KG1 (cell line): Measurements from ENCODE around the gene LAMB2.

Experiments used
- DNase-seq: peaks from one replicate; lab custom pipeline; 2025; lab: John Stamatoyannopoulos, UW

LAMB2 gene

GRCh38 chr3:49132437-49133225 is at the start of gene LAMB2:
Gene LAMB2 (minus strand): TSS chr3:49133050. CDS start chr3:49132867, 183 bp downstream.
- DNase-seq: no peak

- DNase-seq: no peak
Observed at GRCh38 chr3:49181351-49181750, 48.5 kb upstream of the LAMB2 start.

- DNase-seq: no peak
Observed at GRCh38 chr3:49180116-49180515, 47.3 kb upstream of the LAMB2 start.

GRCh38 chr3:49177073-49177472 is 44.2 kb upstream of the LAMB2 start:
- DNase-seq: no peak

- DNase-seq: no peak
Observed at GRCh38 chr3:49175530-49175929, 42.7 kb upstream of the LAMB2 start.

GRCh38 chr3:49174397-49174985 is 41.6 kb upstream of the LAMB2 start:
- no peak for DNase-seq

- DNase-seq: no peak
Observed at GRCh38 chr3:49173792-49174170, 40.9 kb upstream of the LAMB2 start.

- DNase-seq: no peak
Observed at GRCh38 chr3:49173116-49173791, 40.4 kb upstream of the LAMB2 start.

- DNase-seq: no peak
Observed at GRCh38 chr3:49172551-49173041, 39.7 kb upstream of the LAMB2 start.

GRCh38 chr3:49171775-49172500 is 39.1 kb upstream of the LAMB2 start:
- no peak for DNase-seq

- peak; percentile 67 for DNase-seq
Observed at GRCh38 chr3:49171119-49171774, 38.4 kb upstream of the LAMB2 start, which contains the start of gene KLHDC8B. Gene KLHDC8B (plus strand): TSS chr3:49171598. CDS start chr3:49172770, 1,172 bp downstream.

- no peak for DNase-seq
Observed at GRCh38 chr3:49170744-49171118, 37.9 kb upstream of the LAMB2 start.

GRCh38 chr3:49166752-49167556 is 34.1 kb upstream of the LAMB2 start:
- no peak for DNase-seq

GRCh38 chr3:49165771-49166751 is 33.2 kb upstream of the LAMB2 start, which contains the start of gene CCDC71:
Gene CCDC71 (minus strand): TSS chr3:49166331. CDS start chr3:49164208, 2,123 bp downstream.
- DNase-seq: peak; percentile 48

- no peak for DNase-seq
Observed at GRCh38 chr3:49164983-49165720, 32.3 kb upstream of the LAMB2 start.

GRCh38 chr3:49163609-49164008 is 30.8 kb upstream of the LAMB2 start:
- DNase-seq: no peak

- DNase-seq: no peak
Observed at GRCh38 chr3:49162751-49163419, 30.0 kb upstream of the LAMB2 start.
